K562 (cell line): ENCODE results near the gene TENM4. TPM values are rescaled to one million over a fixed set of nuclear protein-coding genes. Genes with fewer than 3 reads are reported as not detected.
A peak's percentile ranks its signal among the peaks of the same experiment; 100 is the strongest.

Source experiments
- ATAC-seq: fragments of 200-7000 bp; cut with Tn5 transposase; 3 replicates; pipeline ENCODE4 v1.9.1; 2020; ENCODE audit warnings: moderate library complexity
- BruUV-seq: library from RNA; stranded (reverse); fragments of 400-500 nt; replicated peaks from 2 replicates; lab custom pipeline; 2021; lab: Mats Ljungman, UMichigan
- CTCF ChIA-PET: fragments of 300-600 bp; formaldehyde crosslinking; extraction: SDS; loops from one replicate; lab custom pipeline; 2021; ENCODE audit warnings: low intra/inter-chr PET ratio; lab: Yijun Ruan, JAX
- POLR2A ChIA-PET: fragments of 300-600, 350-650 bp; sonication (Branson Sonifier 250); formaldehyde crosslinking; extraction: SDS; loops from one replicate; lab custom pipeline; 2021; ENCODE audit warnings: antibody characterized with exemption, inconsistent platforms; lab: Yijun Ruan, JAX
- DNase-seq, 4 experiments: peaks; one replicate each; pipeline versions ENCODE4 v3.0.0 to v3.0.0-alpha.2; 2011 to 2018; ENCODE audit warnings: low spot score in 3 of 4, mixed read lengths in 3 of 4; ENCODE audit errors: extremely low read depth in 1 of 4
- FAIRE-seq: peaks from 2 replicates; lab custom pipeline; 2011; peaks lifted over from hg19 to GRCh38; lab: Jason Lieb, UNC
- H2AFZ ChIP-seq: 2 replicates; pipeline ENCODE4 v1.6.0; 2011; ENCODE audit warnings: low read depth, low read length, control low read depth, inconsistent platforms
- H3K27ac ChIP-seq: fragments of 200-600 bp; 3 replicates; pipeline ENCODE4 v1.8.0; 2011; ENCODE audit warnings: low read depth, mild to moderate bottlenecking, control low read depth, inconsistent platforms, low read length, moderate library complexity, mixed read lengths; ENCODE audit errors: extremely low read depth
- H3K27me3 ChIP-seq, 2 experiments: fragments of 300-600 bp in 1 of 2; 2 replicates in 1 of 2; 3 replicates in 1 of 2; pipeline versions ENCODE4 v1.6.0 to v1.8.0; 2011; ENCODE audit warnings: inconsistent platforms in 2 of 2, low read length in 2 of 2, mild to moderate bottlenecking in 1 of 2, mixed read lengths in 1 of 2, moderate library complexity in 1 of 2; ENCODE audit not compliant: control insufficient read depth in 2 of 2, insufficient read depth in 2 of 2
- H3K36me3 ChIP-seq: fragments of 300-600 bp; 3 replicates; pipeline ENCODE4 v1.8.0; 2011; ENCODE audit warnings: mild to moderate bottlenecking, low read length, inconsistent platforms; ENCODE audit not compliant: control insufficient read depth, insufficient read depth
- H3K4me1 ChIP-seq, 2 experiments: fragments of 200-600 bp in 1 of 2; replicated peaks in 1 of 2; 2 replicates in 1 of 2; 3 replicates in 1 of 2; pipeline versions ENCODE4 v1.5.1 to v1.8.0; 2011; ENCODE audit warnings: inconsistent platforms in 2 of 2, low read length in 2 of 2, mild to moderate bottlenecking in 1 of 2, mixed read lengths in 1 of 2, moderate library complexity in 1 of 2; ENCODE audit not compliant: control insufficient read depth in 2 of 2, insufficient read depth in 2 of 2
- H3K4me2 ChIP-seq: 2 replicates; pipeline ENCODE4 v1.6.1; 2011; ENCODE audit warnings: low read length, control low read depth, inconsistent platforms, mixed read lengths; ENCODE audit not compliant: insufficient read depth
- H3K4me3 ChIP-seq: fragments of 200-600 bp; sonication (generic), shearing (Covaris generic); 2 replicates; pipeline ENCODE4 v1.5.1; 2016; ENCODE audit warnings: control low read depth, inconsistent platforms
- H3K79me2 ChIP-seq: fragments of 200-600 bp; 3 replicates; pipeline ENCODE4 v1.8.0; 2011; ENCODE audit warnings: low read length, inconsistent platforms; ENCODE audit not compliant: control insufficient read depth, insufficient read depth
- H3K9ac ChIP-seq, 2 experiments: 2 replicates each; pipeline versions ENCODE4 v1.6.0 to v1.6.1; 2011; ENCODE audit warnings: low read depth in 2 of 2, low read length in 2 of 2, control low read depth in 1 of 2, inconsistent platforms in 1 of 2, mild to moderate bottlenecking in 1 of 2, mixed read lengths in 1 of 2; ENCODE audit not compliant: insufficient read depth in 1 of 2
- H3K9me1 ChIP-seq: one replicate; pipeline ENCODE4 v1.6.0; 2011; ENCODE audit warnings: inconsistent platforms, mild to moderate bottlenecking, low read length, moderate library complexity; ENCODE audit not compliant: control insufficient read depth, insufficient read depth
- H3K9me3 ChIP-seq: replicated peaks from 2 replicates; pipeline ENCODE4 v1.5.1; 2011; ENCODE audit warnings: low read depth, low read length, inconsistent platforms; ENCODE audit not compliant: control insufficient read depth, insufficient read depth
- H4K20me1 ChIP-seq: replicated peaks from 2 replicates; pipeline ENCODE4 v1.6.1; 2011; ENCODE audit warnings: low read length, inconsistent platforms, mixed read lengths; ENCODE audit not compliant: control insufficient read depth, insufficient read depth
- CSDE1 ChIP-seq, 2 experiments: fragments of 450-650 bp; IDR thresholded peaks; 2 replicates each; pipeline ENCODE4 v1.6.1; 2016; ENCODE audit warnings: mild to moderate bottlenecking in 1 of 2
- EWSR1 ChIP-seq: fragments of 450-650 bp; IDR thresholded peaks from 2 replicates; pipeline ENCODE4 v1.6.1; 2018; ENCODE audit warnings: borderline replicate concordance, mild to moderate bottlenecking, low read depth, moderate library complexity; ENCODE audit not compliant: partially characterized antibody
- GABPA ChIP-seq: fragments of 200-800 bp; sonication (Bioruptor generic); conservative IDR thresholded peaks from 2 replicates; pipeline ENCODE4 v1.6.1; 2016; ENCODE audit warnings: low read depth, missing genetic modification characterization, missing compliant biosample characterization
- MAFG ChIP-seq: fragments of 450-650 bp; conservative IDR thresholded peaks from 2 replicates; pipeline ENCODE4 v1.6.1; 2016; ENCODE audit warnings: missing genetic modification characterization, missing compliant biosample characterization
- NELFE ChIP-seq: IDR thresholded peaks from 2 replicates; pipeline ENCODE4 v1.6.1; 2011; ENCODE audit warnings: mild to moderate bottlenecking; ENCODE audit not compliant: insufficient read depth, insufficient read length
- VEZF1 ChIP-seq: fragments of 200-800 bp; sonication (Bioruptor generic); IDR thresholded peaks from 2 replicates; pipeline ENCODE4 v1.6.1; 2017; ENCODE audit warnings: missing genetic modification characterization, missing compliant biosample characterization
- XRCC3 ChIP-seq: fragments of 450-650 bp; IDR thresholded peaks from 2 replicates; pipeline ENCODE4 v1.6.1; 2017; ENCODE audit warnings: mild to moderate bottlenecking, moderate library complexity
- WGBS: fragments of 100-300 bp; shearing (Covaris generic); methylation state at CpG from one replicate; pipeline ENCODE4 v1.1.6; 2016; ENCODE audit warnings: low coverage, mixed read lengths; ENCODE audit not compliant: insufficient coverage; ENCODE audit errors: missing lambda C conversion rate; 5-methylcytosine and 5-hydroxymethylcytosine counted together
- in situ Hi-C: fragments of 300-500 bp; cut with MboI; formaldehyde crosslinking; loops from 4 replicates; pipeline ENCODE4 v1.15.0; 2018; ENCODE audit warnings: inconsistent platforms, mixed read lengths
- intact Hi-C: fragments of 100-400 bp; cut with micrococcal nuclease; formaldehyde crosslinking; loops from 2 replicates; pipeline ENCODE4 v1.14.2; 2022
- polyA plus RNA-seq, 8 experiments: library from polyadenylated mRNA; depleted of rRNA in 4 of 8; stranded (reverse) in 5 of 8; unstranded in 3 of 8; fragments of >200 nt; fragmentation: Nextera tagmentation in 2 of 8; fragmentation: Illumina TruSeq in 1 of 8; extraction: Ambion mirVana in 2 of 8; extraction: Trizol in 1 of 8; gene quantifications; 2 replicates each; pipeline versions ENCODE4 v1.2.1 to v1.2.3, GENCODE V29; 2011 to 2014; ENCODE audit warnings: inconsistent platforms in 1 of 8, missing spikeins in 1 of 8
- total RNA-seq, 7 experiments: library from RNA; depleted of rRNA in 6 of 7; stranded (reverse); fragments of >200 nt in 6 of 7; fragmentation: Illumina TruSeq in 2 of 7; extraction: Trizol in 2 of 7; gene quantifications; 2 replicates each; pipeline versions ENCODE4 v1.2.1 to v1.2.3, GENCODE V29; 2011 to 2021; ENCODE audit warnings: low replicate concordance in 1 of 7

Gene TENM4
- total and polyA plus RNA-seq, 9 of the 15 experiments (the other 6 are each of a cell fraction or from before 2014, with no cell fraction given) = 0.16 TPM; not detected in 8

GRCh38 chr11:78801161-78801884 is 639.5 kb downstream of the TENM4 start:
- no peak overlapping the region for H3K4me2 ChIP-seq
- H3K79me2 ChIP-seq = no peaks in the 10 kb centered on the region
- WGBS = 0% methylated on average over 3 of the region's 3 CpGs
- intact Hi-C loops = no loop called here
- FAIRE-seq (no peak), DNase-seq (no peak), ATAC-seq (no peak)
- no peaks in the 10 kb centered on the region for H3K9me1 ChIP-seq
- no peak overlapping the region for H3K4me3 ChIP-seq
- no peaks in the 10 kb centered on the region for H3K4me1 ChIP-seq
- no peak overlapping the region for H3K9ac ChIP-seq
- BruUV-seq = no TSS peak
- CTCF ChIA-PET = no interaction called here
- in situ Hi-C loops = no loop called here
- no peaks in the 10 kb centered on the region for H4K20me1 ChIP-seq
- H3K27ac ChIP-seq = no peak overlapping the region
- no peak overlapping the region for H2AFZ ChIP-seq
- H3K27me3 ChIP-seq = no peaks in the 10 kb centered on the region
- POLR2A ChIA-PET = interaction anchor here (1.2 kb wide), 1 partner anchor 20 kb away, joined by 3 read pairs; no protein-coding TSS in a partner anchor
- TF ChIP-seq CSDE1 (IDR thresholded peaks at IDR 0.05) (no peak), XRCC3 (no peak), GABPA (tag) (peak; percentile 34; the same call in 1 of the 2 replicates), EWSR1 (no peak), NELFE (no peak), MAFG (no peak), VEZF1 (CRISPR knock-in tag) (peak; percentile 24; the same call in 1 of the 2 replicates)
- TF ChIP-seq, all 486 proteins: peak for 2
- no peaks in the 10 kb centered on the region for H3K36me3 ChIP-seq
- H3K9me3 ChIP-seq = no peaks in the 10 kb centered on the region
